PFSK-1 (cell line): ENCODE measurements around the gene CCDC92B.

Source experiments
- FOXP2 ChIP-seq: optimal IDR thresholded peaks from 2 replicates; pipeline ENCODE3; 2011; ENCODE audit warnings: borderline replicate concordance, control low read depth, inconsistent platforms; ENCODE audit not compliant: insufficient read depth; ENCODE audit errors: extremely low read length, extremely low read depth
- POLR2AphosphoS5 ChIP-seq: IDR thresholded peaks from 2 replicates; pipeline ENCODE4 v1.6.1; 2012; ENCODE audit warnings: low read depth, mild to moderate bottlenecking, control low read depth, low read length, moderate library complexity
- SIN3A ChIP-seq: IDR thresholded peaks from 2 replicates; pipeline ENCODE4 v1.6.1; 2012; ENCODE audit warnings: mild to moderate bottlenecking, low read length, moderate library complexity, borderline replicate concordance; ENCODE audit not compliant: insufficient read depth
- TAF1 ChIP-seq: IDR thresholded peaks from 2 replicates; pipeline ENCODE4 v1.6.1; 2012; ENCODE audit warnings: low read length, control low read depth, borderline replicate concordance; ENCODE audit not compliant: insufficient read depth
- TF ChIP-seq, protein P1 (sequence below), 2 experiments: IDR thresholded peaks; 2 replicates each; pipeline versions ENCODE4 v1.6.1 to v1.8.0; 2011 to 2012; ENCODE audit warnings: low read depth in 2 of 2, low read length in 2 of 2, control low read depth in 1 of 2, inconsistent platforms in 1 of 2, mild to moderate bottlenecking in 1 of 2, moderate library complexity in 1 of 2; ENCODE audit not compliant: insufficient read depth in 1 of 2

DNA sequence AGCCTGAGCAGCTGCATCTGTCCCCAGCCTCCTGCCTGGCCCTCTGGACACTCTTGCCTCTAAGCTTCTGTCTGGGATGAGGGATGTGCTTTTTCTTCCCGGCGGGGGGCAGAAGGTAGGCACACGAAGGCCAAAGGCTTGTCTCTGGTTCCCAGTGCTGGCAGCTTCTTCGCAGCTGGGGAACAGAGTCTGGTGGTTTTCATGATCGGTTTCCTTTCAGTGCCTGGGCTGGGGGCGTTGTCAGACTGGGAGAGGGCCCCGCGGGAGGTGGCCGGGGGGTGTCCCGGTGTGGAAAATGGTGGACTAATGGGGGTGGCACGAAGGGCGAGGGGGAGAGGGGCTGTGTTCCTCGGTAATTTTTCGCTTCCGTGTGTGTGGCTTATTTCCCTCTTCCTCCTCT, 47.8 kb upstream of the CCDC92B start:
- no peak for TF ChIP-seq FOXP2
- no peak for TF ChIP-seq POLR2AphosphoS5
- no peak for TF ChIP-seq TAF1
- TF ChIP-seq, protein P1, sequence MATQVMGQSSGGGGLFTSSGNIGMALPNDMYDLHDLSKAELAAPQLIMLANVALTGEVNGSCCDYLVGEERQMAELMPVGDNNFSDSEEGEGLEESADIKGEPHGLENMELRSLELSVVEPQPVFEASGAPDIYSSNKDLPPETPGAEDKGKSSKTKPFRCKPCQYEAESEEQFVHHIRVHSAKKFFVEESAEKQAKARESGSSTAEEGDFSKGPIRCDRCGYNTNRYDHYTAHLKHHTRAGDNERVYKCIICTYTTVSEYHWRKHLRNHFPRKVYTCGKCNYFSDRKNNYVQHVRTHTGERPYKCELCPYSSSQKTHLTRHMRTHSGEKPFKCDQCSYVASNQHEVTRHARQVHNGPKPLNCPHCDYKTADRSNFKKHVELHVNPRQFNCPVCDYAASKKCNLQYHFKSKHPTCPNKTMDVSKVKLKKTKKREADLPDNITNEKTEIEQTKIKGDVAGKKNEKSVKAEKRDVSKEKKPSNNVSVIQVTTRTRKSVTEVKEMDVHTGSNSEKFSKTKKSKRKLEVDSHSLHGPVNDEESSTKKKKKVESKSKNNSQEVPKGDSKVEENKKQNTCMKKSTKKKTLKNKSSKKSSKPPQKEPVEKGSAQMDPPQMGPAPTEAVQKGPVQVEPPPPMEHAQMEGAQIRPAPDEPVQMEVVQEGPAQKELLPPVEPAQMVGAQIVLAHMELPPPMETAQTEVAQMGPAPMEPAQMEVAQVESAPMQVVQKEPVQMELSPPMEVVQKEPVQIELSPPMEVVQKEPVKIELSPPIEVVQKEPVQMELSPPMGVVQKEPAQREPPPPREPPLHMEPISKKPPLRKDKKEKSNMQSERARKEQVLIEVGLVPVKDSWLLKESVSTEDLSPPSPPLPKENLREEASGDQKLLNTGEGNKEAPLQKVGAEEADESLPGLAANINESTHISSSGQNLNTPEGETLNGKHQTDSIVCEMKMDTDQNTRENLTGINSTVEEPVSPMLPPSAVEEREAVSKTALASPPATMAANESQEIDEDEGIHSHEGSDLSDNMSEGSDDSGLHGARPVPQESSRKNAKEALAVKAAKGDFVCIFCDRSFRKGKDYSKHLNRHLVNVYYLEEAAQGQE (IDR thresholded peaks at IDR 0.05; ENCODE audit: insufficient read depth in 1 of 2, low read depth in 2 of 2, low read length in 2 of 2): no peak
- TF ChIP-seq SIN3A: no peak
